PC-9 (cell line): ENCODE results near the gene MADD. TPM values are rescaled to one million over a fixed set of nuclear protein-coding genes. Genes with fewer than 3 reads are reported as not detected.
A peak's percentile ranks its signal among the peaks of the same experiment; 100 is the strongest.

ENCODE experiments used
- BruUV-seq: library from RNA; stranded (reverse); fragments of 400-500 nt; replicated peaks from 2 replicates; lab custom pipeline; 2021; lab: Mats Ljungman, UMichigan
- CTCF ChIA-PET: fragments of 300-600 bp; sonication (Branson Sonifier 250); formaldehyde crosslinking; loops from one replicate; lab custom pipeline; 2022; ENCODE audit warnings: antibody characterized with exemption; lab: Charles Lee
- POLR2A ChIA-PET: fragments of 300-600 bp; sonication (Branson Sonifier 250); formaldehyde crosslinking; loops from one replicate; lab custom pipeline; 2022; ENCODE audit warnings: antibody characterized with exemption; ENCODE audit not compliant: unreplicated experiment; lab: Charles Lee
- DNase-seq, 2 experiments: peaks; one replicate each; pipeline versions ENCODE4 v3.0.0 to v3.0.0-alpha.2; 2015 to 2022; ENCODE audit warnings: mixed read lengths in 1 of 2
- H2AFZ ChIP-seq: fragments of 200-600 bp; sonication (generic); 2 replicates; pipeline ENCODE4 v1.8.1; 2017; ENCODE audit warnings: antibody characterized with exemption
- H3F3A ChIP-seq: fragments of 200-600 bp; sonication (generic); 2 replicates; pipeline ENCODE4 v1.8.1; 2017; ENCODE audit warnings: antibody characterized with exemption, mild to moderate bottlenecking, low read depth; ENCODE audit not compliant: insufficient read depth
- H3K27ac ChIP-seq: fragments of 200-600 bp; sonication (generic); 2 replicates; pipeline ENCODE4 v1.6.1; 2016; ENCODE audit warnings: mixed run types
- H3K27me3 ChIP-seq: fragments of 200-600 bp; sonication (generic); 2 replicates; pipeline ENCODE4 v1.6.1; 2016; ENCODE audit warnings: low read depth, mixed run types; ENCODE audit not compliant: insufficient read depth
- H3K36me3 ChIP-seq: fragments of 200-600 bp; sonication (generic); 2 replicates; pipeline ENCODE4 v1.6.1; 2016; ENCODE audit warnings: low read depth, mixed run types
- H3K4me1 ChIP-seq: fragments of 200-600 bp; sonication (generic); replicated peaks from 2 replicates; pipeline ENCODE4 v1.6.1; 2016; ENCODE audit warnings: mixed run types; ENCODE audit not compliant: insufficient read depth
- H3K4me2 ChIP-seq: fragments of 200-600 bp; sonication (generic); 2 replicates; pipeline ENCODE4 v1.6.1; 2017; ENCODE audit warnings: mixed run types
- H3K4me3 ChIP-seq: fragments of 200-600 bp; sonication (generic); 2 replicates; pipeline ENCODE4 v1.6.1; 2016; ENCODE audit warnings: mixed run types
- H3K79me2 ChIP-seq: fragments of 200-600 bp; sonication (generic); 2 replicates; pipeline ENCODE4 v1.6.1; 2017; ENCODE audit warnings: low read depth, mixed run types
- H3K9me2 ChIP-seq: fragments of 200-600 bp; sonication (generic); 2 replicates; pipeline ENCODE4 v1.8.1; 2017; ENCODE audit warnings: mild to moderate bottlenecking; ENCODE audit not compliant: insufficient read depth
- H3K9me3 ChIP-seq: fragments of 200-600 bp; sonication (generic); 2 replicates; pipeline ENCODE4 v1.8.1; 2016; ENCODE audit warnings: low read depth; ENCODE audit not compliant: insufficient read depth
- H4K20me1 ChIP-seq: fragments of 200-600 bp; sonication (generic); 2 replicates; pipeline ENCODE4 v1.8.1; 2017; ENCODE audit not compliant: insufficient read depth
- EZH2 ChIP-seq: fragments of 200-600 bp; sonication (generic); IDR thresholded peaks from 2 replicates; pipeline ENCODE4 v1.8.0; 2017; ENCODE audit warnings: antibody characterized with exemption, low read depth
- intact Hi-C: fragments of 100-400 bp; cut with micrococcal nuclease; formaldehyde crosslinking; loops from one replicate; pipeline ENCODE4 v1.10.0; 2022; ENCODE audit not compliant: unreplicated experiment
- total RNA-seq: library from RNA; stranded (reverse); gene quantifications from 2 replicates; pipeline ENCODE4 v1.2.3, GENCODE V29; 2021
- TF ChIP-seq, protein P1 (sequence below): fragments of 200-600 bp; sonication (generic); conservative IDR thresholded peaks from 2 replicates; pipeline ENCODE4 v1.6.1; 2017; ENCODE audit warnings: mixed run types, antibody characterized with exemption, mild to moderate bottlenecking, moderate library complexity

Gene MADD
- total RNA-seq, 1 experiment from 2014 or later, result 65.9 TPM

DNA sequence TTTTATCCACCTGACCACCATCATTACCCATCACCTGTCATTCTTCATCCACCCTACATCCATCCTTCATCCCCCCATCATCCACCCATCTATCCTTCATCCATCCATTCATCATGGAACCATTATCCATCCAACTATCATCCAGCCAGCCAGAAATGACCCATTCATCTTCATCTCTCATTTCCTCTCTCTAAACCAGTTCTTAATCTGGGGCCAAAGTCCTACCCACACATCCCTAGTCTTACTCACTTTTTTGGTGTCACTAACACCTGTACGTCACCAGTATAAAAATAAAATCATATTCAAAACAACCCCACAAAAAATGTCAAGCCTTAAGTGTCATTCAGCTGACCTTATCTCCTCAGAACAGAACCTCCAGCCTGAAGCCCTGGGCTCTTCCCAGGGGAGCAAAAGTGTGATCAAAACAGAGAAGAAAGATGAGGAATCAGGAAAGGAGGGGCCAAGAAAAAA, 96.1 kb downstream of the MADD start:
- intact Hi-C loops, result no loop called here
- H3K9me2 ChIP-seq, result no peaks in the 10 kb centered on the region
- H3K4me3 ChIP-seq, result no peak overlapping the region
- DNase-seq, result no peak
- no peak overlapping the region for H3K27ac ChIP-seq
- H3K27me3 ChIP-seq, result no peaks in the 10 kb centered on the region
- H3K4me1 ChIP-seq, result no peaks in the 10 kb centered on the region
- POLR2A ChIA-PET, result no interaction called here
- H3K9me3 ChIP-seq, result no peaks in the 10 kb centered on the region
- no peak for TF ChIP-seq EZH2
- TF ChIP-seq, protein P1, sequence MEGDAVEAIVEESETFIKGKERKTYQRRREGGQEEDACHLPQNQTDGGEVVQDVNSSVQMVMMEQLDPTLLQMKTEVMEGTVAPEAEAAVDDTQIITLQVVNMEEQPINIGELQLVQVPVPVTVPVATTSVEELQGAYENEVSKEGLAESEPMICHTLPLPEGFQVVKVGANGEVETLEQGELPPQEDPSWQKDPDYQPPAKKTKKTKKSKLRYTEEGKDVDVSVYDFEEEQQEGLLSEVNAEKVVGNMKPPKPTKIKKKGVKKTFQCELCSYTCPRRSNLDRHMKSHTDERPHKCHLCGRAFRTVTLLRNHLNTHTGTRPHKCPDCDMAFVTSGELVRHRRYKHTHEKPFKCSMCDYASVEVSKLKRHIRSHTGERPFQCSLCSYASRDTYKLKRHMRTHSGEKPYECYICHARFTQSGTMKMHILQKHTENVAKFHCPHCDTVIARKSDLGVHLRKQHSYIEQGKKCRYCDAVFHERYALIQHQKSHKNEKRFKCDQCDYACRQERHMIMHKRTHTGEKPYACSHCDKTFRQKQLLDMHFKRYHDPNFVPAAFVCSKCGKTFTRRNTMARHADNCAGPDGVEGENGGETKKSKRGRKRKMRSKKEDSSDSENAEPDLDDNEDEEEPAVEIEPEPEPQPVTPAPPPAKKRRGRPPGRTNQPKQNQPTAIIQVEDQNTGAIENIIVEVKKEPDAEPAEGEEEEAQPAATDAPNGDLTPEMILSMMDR, result no peak
- no peaks in the 10 kb centered on the region for H3K36me3 ChIP-seq
- H3K79me2 ChIP-seq, result no peaks in the 10 kb centered on the region
- BruUV-seq, result no TSS peak
- no peaks in the 10 kb centered on the region for H3F3A ChIP-seq
- CTCF ChIA-PET, result no interaction called here
- no peak overlapping the region for H3K4me2 ChIP-seq
- H4K20me1 ChIP-seq, result no peaks in the 10 kb centered on the region
- H2AFZ ChIP-seq, result no peak overlapping the region

DNA sequence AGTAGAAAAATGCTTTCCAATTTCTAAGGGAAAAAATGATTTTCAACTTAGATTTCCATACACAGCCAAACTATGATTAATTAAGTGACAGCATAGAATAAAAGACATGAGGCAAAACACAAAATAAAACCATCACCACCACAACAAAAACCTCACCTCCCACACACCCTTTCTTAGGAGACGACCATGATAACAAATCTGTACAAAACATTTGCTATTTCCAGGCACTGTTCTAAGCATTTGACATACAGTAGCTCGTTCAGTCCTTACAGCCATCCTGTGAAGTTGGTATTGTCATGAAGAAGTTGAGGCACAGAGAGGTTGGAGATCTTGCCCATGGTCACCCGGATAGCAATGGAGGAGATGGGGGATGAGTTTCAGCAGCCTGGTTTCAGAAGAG, 99.7 kb downstream of the MADD start:
- H3F3A ChIP-seq, result no peaks in the 10 kb centered on the region
- H3K27me3 ChIP-seq, result no peaks in the 10 kb centered on the region
- H3K4me1 ChIP-seq, result no peaks in the 10 kb centered on the region
- no peaks in the 10 kb centered on the region for H3K9me2 ChIP-seq
- ChIA-PET CTCF (interaction anchor here (0.6 kb wide), 1 partner anchor 42 kb away, joined by 3 read pairs; no protein-coding TSS in a partner anchor), POLR2A (interaction anchor here (0.7 kb wide), 1 partner anchor 211 kb away, joined by 7 read pairs; no protein-coding TSS in a partner anchor)
- H4K20me1 ChIP-seq, result no peaks in the 10 kb centered on the region
- H3K4me3 ChIP-seq, result no peak overlapping the region
- no peaks in the 10 kb centered on the region for H3K79me2 ChIP-seq
- no peaks in the 10 kb centered on the region for H3K9me3 ChIP-seq
- H3K27ac ChIP-seq, result no peak overlapping the region
- no peaks in the 10 kb centered on the region for H3K36me3 ChIP-seq
- no TSS peak for BruUV-seq
- no peak overlapping the region for H3K4me2 ChIP-seq
- DNase-seq, result no peak
- no peak overlapping the region for H2AFZ ChIP-seq
- TF ChIP-seq, protein P1, result no peak
- TF ChIP-seq EZH2, result no peak
- intact Hi-C loops, result no loop called here

DNA sequence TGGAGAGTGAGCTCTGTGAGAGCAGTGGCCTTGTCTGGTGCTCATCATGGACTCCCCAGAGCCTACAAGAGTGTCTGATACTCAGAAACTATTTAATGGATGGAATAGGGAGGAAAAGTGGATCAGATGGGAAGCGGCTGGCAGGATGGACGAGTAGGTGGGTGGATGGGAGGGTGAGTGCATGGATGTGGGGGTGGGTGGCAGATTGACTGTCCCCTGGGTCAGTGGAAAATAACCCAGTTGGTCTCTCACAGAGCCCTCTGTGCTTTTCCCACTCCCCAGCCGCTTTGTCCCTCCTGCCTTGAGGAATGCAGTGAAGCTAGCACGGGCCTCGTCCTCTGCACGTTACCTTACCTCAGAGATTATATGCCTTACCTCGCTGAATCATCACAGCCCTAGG, 102.5 kb downstream of the MADD start:
- Histone ChIP-seq H3K4me1 (no peaks in the 10 kb centered on the region), H3K79me2 (no peaks in the 10 kb centered on the region), H3K4me3 (no peak overlapping the region), H4K20me1 (no peaks in the 10 kb centered on the region), H3F3A (no peaks in the 10 kb centered on the region), H3K27me3 (no peaks in the 10 kb centered on the region), H3K9me3 (no peaks in the 10 kb centered on the region), H3K9me2 (no peaks in the 10 kb centered on the region), H3K36me3 (no peaks in the 10 kb centered on the region), H3K4me2 (no peak overlapping the region), H3K27ac (no peak overlapping the region), H2AFZ (no peak overlapping the region)
- ChIA-PET CTCF (interaction anchor here (0.6 kb wide), 2 partner anchors 14 to 20 kb away, joined by 5 to 9 read pairs; no protein-coding TSS in a partner anchor), POLR2A (no interaction called here)
- no TSS peak for BruUV-seq
- no peak for TF ChIP-seq EZH2
- TF ChIP-seq, protein P1, result no peak
- intact Hi-C loops, result no loop called here
- DNase-seq, result peak in 1 of 2 experiments; percentile 33
